HepG2 (cell line): ENCODE results near the gene SF3B6. TPM values are rescaled to one million over a fixed set of nuclear protein-coding genes. Genes with fewer than 3 reads are reported as not detected.

Experiments
- CC2D1A ChIP-seq: sonication (generic); formaldehyde crosslinking; IDR thresholded peaks from 2 replicates; pipeline ENCODE4 v1.8.1; 2023; ENCODE audit warnings: mild to moderate bottlenecking, missing genetic modification reagents
- HMG20A ChIP-seq: IDR thresholded peaks from 2 replicates; pipeline ENCODE4 v1.6.1; 2016; ENCODE audit warnings: borderline replicate concordance
- MED8 ChIP-seq: sonication (generic); formaldehyde crosslinking; IDR thresholded peaks from 2 replicates; pipeline ENCODE4 v1.8.1; 2023; ENCODE audit warnings: mild to moderate bottlenecking, missing genetic modification reagents; ENCODE audit not compliant: insufficient replicate concordance
- PLRG1 ChIP-seq: fragments of 450-650 bp; conservative IDR thresholded peaks from 2 replicates; pipeline ENCODE4 v1.6.1; 2016
- RBAK ChIP-seq: sonication (generic); formaldehyde crosslinking; IDR thresholded peaks from 2 replicates; pipeline ENCODE4 v1.5.1; 2020; ENCODE audit warnings: mild to moderate bottlenecking, missing genetic modification reagents
- SMC3 ChIP-seq: IDR thresholded peaks from 2 replicates; pipeline ENCODE4 v1.6.1; 2011; ENCODE audit warnings: low read length, improper control_type of control experiment
- SPEN ChIP-seq: sonication (generic); formaldehyde crosslinking; IDR thresholded peaks from 2 replicates; pipeline ENCODE4 v1.5.1; 2020; ENCODE audit warnings: low read depth, mild to moderate bottlenecking, missing genetic modification reagents
- SRSF9 ChIP-seq: fragments of 200-400 bp; formaldehyde crosslinking; IDR thresholded peaks from 2 replicates; pipeline ENCODE4 v1.6.1; 2018; ENCODE audit warnings: borderline replicate concordance, mild to moderate bottlenecking, low read depth, low read length; ENCODE audit not compliant: insufficient read depth, poor library complexity, severe bottlenecking
- ZBTB25 ChIP-seq: IDR thresholded peaks from 2 replicates; pipeline ENCODE4 v1.6.1; 2018; ENCODE audit warnings: missing genetic modification reagents
- ZNF484 ChIP-seq: sonication (generic); formaldehyde crosslinking; IDR thresholded peaks from 2 replicates; pipeline ENCODE4 v1.5.1; 2020; ENCODE audit warnings: mild to moderate bottlenecking, low read depth, missing genetic modification reagents, borderline replicate concordance
- polyA plus RNA-seq, 8 experiments: library from polyadenylated mRNA; depleted of rRNA in 3 of 8; stranded (reverse) in 7 of 8; unstranded in 1 of 8; fragments of >200 nt; fragmentation: Illumina TruSeq in 4 of 8; extraction: Trizol in 4 of 8; gene quantifications; 2 replicates each; pipeline versions ENCODE4 v1.2.1 to v1.2.3, GENCODE V29; 2011 to 2016; ENCODE audit warnings: low read depth in 4 of 8, missing spikeins in 1 of 8, mixed read lengths in 1 of 8; ENCODE audit not compliant: insufficient read depth in 1 of 8
- total RNA-seq, 5 experiments: library from RNA; depleted of rRNA; stranded (reverse); fragments of >200 nt; fragmentation: Illumina TruSeq; extraction: Trizol; gene quantifications; 2 replicates each; pipeline ENCODE4 v1.2.3, GENCODE V29; 2016; ENCODE audit warnings: low read depth in 1 of 5
- TF ChIP-seq, protein P1 (sequence below): sonication (generic); formaldehyde crosslinking; IDR thresholded peaks from 2 replicates; pipeline ENCODE4 v1.5.1; 2020; ENCODE audit warnings: mild to moderate bottlenecking, missing genetic modification reagents, moderate library complexity
- TF ChIP-seq, protein P2 (sequence below): sonication (generic); formaldehyde crosslinking; IDR thresholded peaks from 2 replicates; pipeline ENCODE4 v1.4.0; 2020; ENCODE audit warnings: mild to moderate bottlenecking, missing genetic modification reagents
- TF ChIP-seq, protein P3 (sequence below): sonication (generic); formaldehyde crosslinking; IDR thresholded peaks from 2 replicates; pipeline ENCODE4 v1.8.0; 2023; ENCODE audit warnings: mild to moderate bottlenecking, missing genetic modification reagents
- TF ChIP-seq, protein P4 (sequence below): sonication (generic); formaldehyde crosslinking; IDR thresholded peaks from 2 replicates; pipeline ENCODE4 v1.4.0; 2020; ENCODE audit warnings: missing genetic modification reagents, borderline replicate concordance

SF3B6 gene
- total and polyA plus RNA-seq, 2 of the 13 experiments (the other 11 are each of a cell fraction or from before 2014, with no cell fraction given): 177 to 182 TPM

DNA sequence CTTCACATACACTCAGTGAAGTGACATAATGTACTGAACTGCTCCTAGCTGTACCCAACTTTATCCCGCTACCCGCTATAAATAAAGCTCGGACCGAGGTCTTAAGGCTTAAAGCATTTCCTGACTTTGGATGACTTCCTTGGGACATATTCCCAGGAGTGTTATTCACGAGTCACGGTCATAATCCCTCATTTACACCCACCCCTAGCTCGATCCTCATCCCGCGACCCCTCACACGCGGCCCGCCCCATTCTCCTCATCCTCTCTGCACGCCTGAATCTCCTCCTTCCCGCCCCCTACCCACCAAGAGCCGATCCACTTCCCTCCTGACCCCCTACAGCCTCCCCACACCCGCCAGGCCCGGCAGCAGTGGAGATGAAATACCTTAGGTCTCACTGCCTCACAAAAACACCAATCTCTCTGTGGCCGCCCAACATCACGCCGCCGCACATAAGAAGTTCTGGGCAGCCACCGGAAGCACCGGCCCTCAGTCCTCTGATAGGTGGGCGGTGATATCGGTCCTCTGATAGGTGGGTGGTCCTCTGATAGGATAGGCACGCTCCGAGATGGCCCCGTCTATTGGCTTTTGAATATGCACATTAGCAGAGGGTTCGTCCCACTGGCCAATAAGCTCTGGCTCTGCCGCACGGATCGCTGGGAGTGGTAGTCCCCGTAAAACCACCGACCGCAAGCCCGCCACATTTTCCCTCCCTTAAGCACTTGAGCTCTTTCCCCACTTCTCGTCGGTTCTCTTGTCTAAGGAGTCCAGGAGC is 29.0 kb downstream of the SF3B6 start, which contains the start of gene WDCP (continued):
- TF ChIP-seq SPEN (CRISPR knock-in tag) (peak; percentile 77), HMG20A (CRISPR knock-in tag) (0 out of 2 replicates have a peak, but pooled peaks have one; percentile 1), SRSF9 (no peak), PLRG1 (no peak), RBAK (CRISPR knock-in tag) (no peak), CC2D1A (no peak), ZNF484 (CRISPR knock-in tag) (no peak), SMC3 (no peak), MED8 (CRISPR knock-in tag) (peak; percentile 77), ZBTB25 (CRISPR knock-in tag) (no peak)
- TF ChIP-seq, protein P1, sequence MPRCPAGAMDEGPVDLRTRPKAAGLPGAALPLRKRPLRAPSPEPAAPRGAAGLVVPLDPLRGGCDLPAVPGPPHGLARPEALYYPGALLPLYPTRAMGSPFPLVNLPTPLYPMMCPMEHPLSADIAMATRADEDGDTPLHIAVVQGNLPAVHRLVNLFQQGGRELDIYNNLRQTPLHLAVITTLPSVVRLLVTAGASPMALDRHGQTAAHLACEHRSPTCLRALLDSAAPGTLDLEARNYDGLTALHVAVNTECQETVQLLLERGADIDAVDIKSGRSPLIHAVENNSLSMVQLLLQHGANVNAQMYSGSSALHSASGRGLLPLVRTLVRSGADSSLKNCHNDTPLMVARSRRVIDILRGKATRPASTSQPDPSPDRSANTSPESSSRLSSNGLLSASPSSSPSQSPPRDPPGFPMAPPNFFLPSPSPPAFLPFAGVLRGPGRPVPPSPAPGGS (CRISPR knock-in tag): peak; percentile 37; the same call in 1 of the 2 replicates
- TF ChIP-seq, protein P2, sequence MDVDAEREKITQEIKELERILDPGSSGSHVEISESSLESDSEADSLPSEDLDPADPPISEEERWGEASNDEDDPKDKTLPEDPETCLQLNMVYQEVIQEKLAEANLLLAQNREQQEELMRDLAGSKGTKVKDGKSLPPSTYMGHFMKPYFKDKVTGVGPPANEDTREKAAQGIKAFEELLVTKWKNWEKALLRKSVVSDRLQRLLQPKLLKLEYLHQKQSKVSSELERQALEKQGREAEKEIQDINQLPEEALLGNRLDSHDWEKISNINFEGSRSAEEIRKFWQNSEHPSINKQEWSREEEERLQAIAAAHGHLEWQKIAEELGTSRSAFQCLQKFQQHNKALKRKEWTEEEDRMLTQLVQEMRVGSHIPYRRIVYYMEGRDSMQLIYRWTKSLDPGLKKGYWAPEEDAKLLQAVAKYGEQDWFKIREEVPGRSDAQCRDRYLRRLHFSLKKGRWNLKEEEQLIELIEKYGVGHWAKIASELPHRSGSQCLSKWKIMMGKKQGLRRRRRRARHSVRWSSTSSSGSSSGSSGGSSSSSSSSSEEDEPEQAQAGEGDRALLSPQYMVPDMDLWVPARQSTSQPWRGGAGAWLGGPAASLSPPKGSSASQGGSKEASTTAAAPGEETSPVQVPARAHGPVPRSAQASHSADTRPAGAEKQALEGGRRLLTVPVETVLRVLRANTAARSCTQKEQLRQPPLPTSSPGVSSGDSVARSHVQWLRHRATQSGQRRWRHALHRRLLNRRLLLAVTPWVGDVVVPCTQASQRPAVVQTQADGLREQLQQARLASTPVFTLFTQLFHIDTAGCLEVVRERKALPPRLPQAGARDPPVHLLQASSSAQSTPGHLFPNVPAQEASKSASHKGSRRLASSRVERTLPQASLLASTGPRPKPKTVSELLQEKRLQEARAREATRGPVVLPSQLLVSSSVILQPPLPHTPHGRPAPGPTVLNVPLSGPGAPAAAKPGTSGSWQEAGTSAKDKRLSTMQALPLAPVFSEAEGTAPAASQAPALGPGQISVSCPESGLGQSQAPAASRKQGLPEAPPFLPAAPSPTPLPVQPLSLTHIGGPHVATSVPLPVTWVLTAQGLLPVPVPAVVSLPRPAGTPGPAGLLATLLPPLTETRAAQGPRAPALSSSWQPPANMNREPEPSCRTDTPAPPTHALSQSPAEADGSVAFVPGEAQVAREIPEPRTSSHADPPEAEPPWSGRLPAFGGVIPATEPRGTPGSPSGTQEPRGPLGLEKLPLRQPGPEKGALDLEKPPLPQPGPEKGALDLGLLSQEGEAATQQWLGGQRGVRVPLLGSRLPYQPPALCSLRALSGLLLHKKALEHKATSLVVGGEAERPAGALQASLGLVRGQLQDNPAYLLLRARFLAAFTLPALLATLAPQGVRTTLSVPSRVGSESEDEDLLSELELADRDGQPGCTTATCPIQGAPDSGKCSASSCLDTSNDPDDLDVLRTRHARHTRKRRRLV (CRISPR knock-in tag): peak; percentile 62; the same call in 1 of the 2 replicates
- TF ChIP-seq, protein P3, sequence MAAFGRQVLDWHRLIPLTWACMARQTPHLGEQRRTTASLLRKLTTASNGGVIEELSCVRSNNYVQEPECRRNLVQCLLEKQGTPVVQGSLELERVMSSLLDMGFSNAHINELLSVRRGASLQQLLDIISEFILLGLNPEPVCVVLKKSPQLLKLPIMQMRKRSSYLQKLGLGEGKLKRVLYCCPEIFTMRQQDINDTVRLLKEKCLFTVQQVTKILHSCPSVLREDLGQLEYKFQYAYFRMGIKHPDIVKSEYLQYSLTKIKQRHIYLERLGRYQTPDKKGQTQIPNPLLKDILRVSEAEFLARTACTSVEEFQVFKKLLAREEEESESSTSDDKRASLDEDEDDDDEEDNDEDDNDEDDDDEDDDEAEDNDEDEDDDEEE (CRISPR knock-in tag): no peak
- TF ChIP-seq, protein P4, sequence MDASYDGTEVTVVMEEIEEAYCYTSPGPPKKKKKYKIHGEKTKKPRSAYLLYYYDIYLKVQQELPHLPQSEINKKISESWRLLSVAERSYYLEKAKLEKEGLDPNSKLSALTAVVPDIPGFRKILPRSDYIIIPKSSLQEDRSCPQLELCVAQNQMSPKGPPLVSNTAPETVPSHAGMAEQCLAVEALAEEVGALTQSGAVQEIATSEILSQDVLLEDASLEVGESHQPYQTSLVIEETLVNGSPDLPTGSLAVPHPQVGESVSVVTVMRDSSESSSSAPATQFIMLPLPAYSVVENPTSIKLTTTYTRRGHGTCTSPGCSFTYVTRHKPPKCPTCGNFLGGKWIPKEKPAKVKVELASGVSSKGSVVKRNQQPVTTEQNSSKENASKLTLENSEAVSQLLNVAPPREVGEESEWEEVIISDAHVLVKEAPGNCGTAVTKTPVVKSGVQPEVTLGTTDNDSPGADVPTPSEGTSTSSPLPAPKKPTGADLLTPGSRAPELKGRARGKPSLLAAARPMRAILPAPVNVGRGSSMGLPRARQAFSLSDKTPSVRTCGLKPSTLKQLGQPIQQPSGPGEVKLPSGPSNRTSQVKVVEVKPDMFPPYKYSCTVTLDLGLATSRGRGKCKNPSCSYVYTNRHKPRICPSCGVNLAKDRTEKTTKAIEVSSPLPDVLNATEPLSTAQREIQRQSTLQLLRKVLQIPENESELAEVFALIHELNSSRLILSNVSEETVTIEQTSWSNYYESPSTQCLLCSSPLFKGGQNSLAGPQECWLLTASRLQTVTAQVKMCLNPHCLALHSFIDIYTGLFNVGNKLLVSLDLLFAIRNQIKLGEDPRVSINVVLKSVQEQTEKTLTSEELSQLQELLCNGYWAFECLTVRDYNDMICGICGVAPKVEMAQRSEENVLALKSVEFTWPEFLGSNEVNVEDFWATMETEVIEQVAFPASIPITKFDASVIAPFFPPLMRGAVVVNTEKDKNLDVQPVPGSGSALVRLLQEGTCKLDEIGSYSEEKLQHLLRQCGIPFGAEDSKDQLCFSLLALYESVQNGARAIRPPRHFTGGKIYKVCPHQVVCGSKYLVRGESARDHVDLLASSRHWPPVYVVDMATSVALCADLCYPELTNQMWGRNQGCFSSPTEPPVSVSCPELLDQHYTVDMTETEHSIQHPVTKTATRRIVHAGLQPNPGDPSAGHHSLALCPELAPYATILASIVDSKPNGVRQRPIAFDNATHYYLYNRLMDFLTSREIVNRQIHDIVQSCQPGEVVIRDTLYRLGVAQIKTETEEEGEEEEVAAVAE (CRISPR knock-in tag): peak; percentile 33; the same call in 1 of the 2 replicates
